Skeletal muscle satellite cell (primary cell): ENCODE results near the gene HSD17B1. TPM values are rescaled to one million over a fixed set of nuclear protein-coding genes. Genes with fewer than 3 reads are reported as not detected.
"Not testable (repeated sequence)": the region's sequence is repeated elsewhere in the genome, so short reads cannot be mapped to it uniquely, and the experiment has no call there.

Experiments used
- H3K27me3 ChIP-seq: 2 replicates; pipeline ENCODE4 v1.7.0; 2013; ENCODE audit warnings: low read length; ENCODE audit not compliant: control insufficient read depth, insufficient read depth
- H3K36me3 ChIP-seq: 2 replicates; pipeline ENCODE4 v1.7.0; 2013; ENCODE audit warnings: mild to moderate bottlenecking, control low read depth, low read length; ENCODE audit not compliant: insufficient read depth
- H3K4me1 ChIP-seq: 2 replicates; pipeline ENCODE4 v1.7.0; 2013; ENCODE audit warnings: low read length; ENCODE audit not compliant: control insufficient read depth, insufficient read depth
- H3K4me2 ChIP-seq: 2 replicates; pipeline ENCODE4 v1.7.0; 2013; ENCODE audit warnings: mild to moderate bottlenecking, low read length
- H3K4me3 ChIP-seq: 2 replicates; pipeline ENCODE4 v1.7.0; 2013; ENCODE audit warnings: low read length
- H3K9ac ChIP-seq: 2 replicates; pipeline ENCODE4 v1.7.0; 2013; ENCODE audit warnings: mild to moderate bottlenecking, low read depth, low read length, moderate library complexity
- H3K9me3 ChIP-seq: replicated peaks from 2 replicates; pipeline ENCODE4 v1.7.0; 2013; ENCODE audit warnings: mild to moderate bottlenecking, control low read depth, low read length
- total RNA-seq: library from RNA; depleted of rRNA; stranded (reverse); fragments of >200 nt; gene quantifications from 2 replicates; pipeline ENCODE4 v1.2.3, GENCODE V29; 2012; rRNA removed

Gene HSD17B1
- total RNA-seq, result 5.8 and 6.1 TPM in 2 replicates

DNA sequence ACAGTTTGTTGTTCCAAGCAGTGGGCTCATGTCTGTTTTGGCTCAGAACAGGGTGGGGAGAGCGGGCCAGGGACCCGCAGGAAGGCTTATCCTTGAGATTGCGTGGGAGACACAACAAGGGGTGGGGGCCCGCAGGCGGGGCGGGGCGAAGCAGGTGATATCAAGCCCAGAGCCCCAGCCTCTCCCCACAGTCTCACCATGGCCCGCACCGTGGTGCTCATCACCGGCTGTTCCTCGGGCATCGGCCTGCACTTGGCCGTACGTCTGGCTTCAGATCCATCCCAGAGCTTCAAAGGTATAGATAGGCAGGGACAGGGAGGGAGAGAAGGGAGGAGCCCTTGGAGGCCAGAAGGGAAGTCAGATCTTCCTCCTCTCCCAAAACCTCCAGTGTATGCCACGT, at the start of gene HSD17B1:
HSD17B1 (plus strand) TSS at position 188 of the 400 bp plus-strand sequence; CDS start at position 199, 11 bp downstream.
- peak within 1 kb of the TSS; percentile 92 for H3K4me3 ChIP-seq
- peak within 1 kb of the TSS; percentile 95 for H3K4me2 ChIP-seq
- H3K9me3 ChIP-seq, H3K36me3 ChIP-seq, H3K27me3 ChIP-seq: not testable (repeated sequence)
- H3K4me1 ChIP-seq, result peaks cover 17% of the 10 kb centered on the region
- H3K9ac ChIP-seq, result peak within 1 kb of the TSS; percentile 91

- no peaks in the 10 kb centered on the region for H3K27me3 ChIP-seq
- no peaks in the 10 kb centered on the region for H3K4me1 ChIP-seq
- peaks cover 60% of the 10 kb centered on the region for H3K36me3 ChIP-seq
- no peak overlapping the region for H3K4me3 ChIP-seq
- H3K9ac ChIP-seq, result no peak overlapping the region
- no peaks in the 10 kb centered on the region for H3K9me3 ChIP-seq
- H3K4me2 ChIP-seq, result no peak overlapping the region
These were observed 49.8 kb upstream of the HSD17B1 start for GRCh38 chr17:42502926-42503325.

DNA sequence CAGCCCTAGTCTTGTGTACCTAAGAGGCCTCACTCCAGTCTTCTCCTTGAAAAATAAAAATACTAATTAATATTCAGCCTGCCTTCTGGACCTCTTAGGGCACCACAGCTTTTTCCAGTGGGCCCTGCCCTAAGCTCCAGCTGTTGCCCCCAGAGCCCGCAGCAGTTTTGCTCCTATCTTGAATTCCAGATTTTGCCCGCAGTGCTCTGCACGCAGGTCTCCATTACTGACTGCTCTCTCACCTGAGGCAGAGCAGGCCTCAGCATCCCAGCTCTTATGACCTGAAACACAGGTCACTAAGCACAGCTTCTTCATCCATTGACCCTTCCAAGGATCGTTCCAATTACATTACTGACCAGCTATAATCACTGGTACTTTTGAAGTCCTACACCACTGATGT, 45.1 kb upstream of the HSD17B1 start:
- Histone ChIP-seq H3K27me3 (no peaks in the 10 kb centered on the region), H3K36me3 (peaks cover 65% of the 10 kb centered on the region), H3K4me2 (no peak overlapping the region), H3K9ac (no peak overlapping the region), H3K4me3 (no peak overlapping the region), H3K9me3 (no peaks in the 10 kb centered on the region), H3K4me1 (no peaks in the 10 kb centered on the region)

DNA sequence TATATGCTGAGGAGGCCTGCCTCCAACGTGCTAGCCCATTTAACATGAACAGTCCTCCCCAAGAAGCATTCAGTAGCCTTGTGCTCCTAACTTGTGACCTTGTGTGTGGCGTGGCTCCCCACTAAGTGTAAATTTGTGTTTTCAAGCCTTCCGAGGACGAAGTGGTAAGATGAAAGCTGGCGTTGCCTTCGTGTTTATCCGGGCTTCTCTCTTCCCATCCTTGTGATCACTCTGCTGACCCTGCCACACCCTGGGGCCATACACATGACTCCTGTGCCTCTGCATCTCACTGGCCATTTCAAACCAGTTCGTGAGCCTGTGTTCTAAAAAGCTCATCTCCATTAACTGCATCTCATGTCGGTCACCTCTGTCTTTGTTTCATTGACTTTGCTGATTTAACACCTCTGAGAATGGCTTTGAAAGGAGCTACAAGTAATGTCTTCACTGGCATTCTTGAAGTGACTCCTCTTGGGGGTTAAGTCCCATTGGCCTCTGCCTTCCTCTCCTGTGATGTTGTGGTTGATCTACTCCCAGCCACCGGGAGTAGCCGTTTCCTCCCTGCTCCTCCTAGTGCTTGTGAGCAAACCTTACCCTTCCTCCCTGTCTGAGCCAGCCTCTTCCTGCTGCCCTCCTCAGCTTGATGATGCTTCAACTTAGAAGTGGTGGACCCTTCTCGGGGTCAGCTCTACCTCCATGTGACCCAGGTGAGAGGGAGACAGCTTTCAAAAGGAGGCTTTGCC, 44.1 kb upstream of the HSD17B1 start:
- no peak overlapping the region for H3K4me2 ChIP-seq
- no peaks in the 10 kb centered on the region for H3K27me3 ChIP-seq
- H3K4me3 ChIP-seq, result no peak overlapping the region
- H3K36me3 ChIP-seq, result peaks cover 56% of the 10 kb centered on the region
- no peak overlapping the region for H3K9ac ChIP-seq
- no peaks in the 10 kb centered on the region for H3K9me3 ChIP-seq
- no peaks in the 10 kb centered on the region for H3K4me1 ChIP-seq

DNA sequence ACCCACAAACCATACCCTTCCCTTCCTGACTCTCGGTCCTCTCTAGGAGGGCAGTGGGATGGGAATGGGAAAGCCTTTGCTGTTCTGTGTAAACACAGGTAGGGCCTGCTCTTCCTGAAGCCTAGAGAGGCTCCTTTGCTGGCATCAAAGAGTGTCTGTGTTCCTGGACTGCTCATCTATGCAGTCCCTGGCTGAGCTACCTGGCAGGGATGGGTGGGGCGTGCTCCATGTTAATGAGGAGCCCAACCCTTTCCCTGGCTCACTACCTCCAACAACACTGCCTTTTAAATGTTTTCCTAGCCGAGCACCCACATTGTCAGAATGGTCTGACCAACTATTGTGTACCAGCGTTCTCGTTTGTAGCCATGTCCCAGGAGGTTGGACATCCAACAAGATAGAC, 43.3 kb upstream of the HSD17B1 start:
- H3K4me1 ChIP-seq, result no peaks in the 10 kb centered on the region
- H3K4me3 ChIP-seq, result no peak overlapping the region
- no peaks in the 10 kb centered on the region for H3K9me3 ChIP-seq
- H3K4me2 ChIP-seq, result no peak overlapping the region
- no peak overlapping the region for H3K9ac ChIP-seq
- peaks cover 53% of the 10 kb centered on the region for H3K36me3 ChIP-seq
- H3K27me3 ChIP-seq, result no peaks in the 10 kb centered on the region

GRCh38 chr17:42509841-42510240, 42.9 kb upstream of the HSD17B1 start:
- no peak overlapping the region for H3K4me3 ChIP-seq
- no peak overlapping the region for H3K4me2 ChIP-seq
- no peaks in the 10 kb centered on the region for H3K27me3 ChIP-seq
- no peaks in the 10 kb centered on the region for H3K9me3 ChIP-seq
- H3K36me3 ChIP-seq, result peaks cover 53% of the 10 kb centered on the region
- no peaks in the 10 kb centered on the region for H3K4me1 ChIP-seq
- H3K9ac ChIP-seq, result no peak overlapping the region

DNA sequence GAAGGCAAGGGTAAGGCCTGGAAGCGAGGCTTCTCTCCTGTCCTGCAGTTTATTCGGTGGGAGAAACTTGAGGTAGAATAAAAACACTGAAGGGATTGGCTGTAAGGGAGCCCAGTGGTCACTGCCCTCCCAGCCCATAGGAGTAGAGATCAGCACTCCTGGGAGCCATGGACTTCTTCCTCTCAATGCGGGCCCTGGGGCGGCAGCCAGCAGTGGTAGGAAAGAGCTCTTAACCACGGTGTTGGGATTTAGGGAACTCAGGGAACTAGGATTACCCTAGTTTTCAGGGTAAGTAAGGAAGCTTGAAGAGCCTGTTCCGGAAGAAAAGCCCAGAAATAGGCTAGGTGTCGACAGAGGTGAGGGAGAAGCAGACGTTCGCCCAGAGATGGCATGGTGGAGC, 40.5 kb upstream of the HSD17B1 start:
- Histone ChIP-seq H3K9me3 (no peaks in the 10 kb centered on the region), H3K4me3 (no peak overlapping the region), H3K36me3 (peaks cover 48% of the 10 kb centered on the region), H3K4me2 (no peak overlapping the region), H3K9ac (no peak overlapping the region), H3K4me1 (peaks cover 2% of the 10 kb centered on the region), H3K27me3 (no peaks in the 10 kb centered on the region)

DNA sequence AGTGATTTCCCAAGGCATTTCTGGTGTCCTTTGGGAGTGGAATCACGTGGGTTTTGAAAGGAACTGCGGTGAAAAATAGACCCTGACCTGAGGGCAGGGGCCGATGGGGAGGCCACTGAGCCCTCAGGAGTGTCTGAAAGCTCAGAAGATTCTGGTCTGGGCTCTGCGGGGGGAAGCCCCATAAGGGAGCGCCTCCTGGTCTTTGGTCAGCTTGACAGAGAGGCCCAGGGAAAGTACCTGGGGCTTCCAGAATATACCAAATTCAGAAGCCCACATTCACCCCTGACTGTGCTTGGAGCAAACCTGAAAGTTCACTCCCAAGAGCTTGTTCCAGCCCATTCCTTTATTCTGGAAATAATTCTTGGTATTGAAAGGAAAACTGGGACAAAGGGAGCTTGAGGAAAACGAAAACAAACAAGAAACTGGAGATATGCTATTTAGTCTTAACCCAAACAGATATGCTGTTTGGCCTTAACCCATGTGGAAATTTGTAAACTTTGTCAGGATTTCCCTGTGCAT, 39.9 kb upstream of the HSD17B1 start:
- Histone ChIP-seq H3K9ac (no peak overlapping the region), H3K4me3 (no peak overlapping the region), H3K27me3 (no peaks in the 10 kb centered on the region), H3K4me2 (no peak overlapping the region), H3K36me3 (peaks cover 43% of the 10 kb centered on the region), H3K4me1 (peaks cover 7% of the 10 kb centered on the region), H3K9me3 (no peaks in the 10 kb centered on the region)

GRCh38 chr17:42513686-42514085, 39.0 kb upstream of the HSD17B1 start:
- peaks cover 34% of the 10 kb centered on the region for H3K36me3 ChIP-seq

GRCh38 chr17:42514279-42514678, 38.4 kb upstream of the HSD17B1 start:
- Histone ChIP-seq H3K9ac (no peak overlapping the region), H3K9me3 (no peaks in the 10 kb centered on the region), H3K4me3 (no peak overlapping the region), H3K27me3 (no peaks in the 10 kb centered on the region), H3K4me1 (peaks cover 22% of the 10 kb centered on the region), H3K36me3 (peaks cover 28% of the 10 kb centered on the region), H3K4me2 (no peak overlapping the region)

More at GRCh38 chr17:42513686-42514085, 39.0 kb upstream of the HSD17B1 start:
- Histone ChIP-seq H3K4me3 (no peak overlapping the region), H3K9ac (no peak overlapping the region), H3K4me1 (peaks cover 16% of the 10 kb centered on the region), H3K27me3 (no peaks in the 10 kb centered on the region), H3K9me3 (no peaks in the 10 kb centered on the region), H3K4me2 (no peak overlapping the region)

- Histone ChIP-seq H3K4me2 (no peak overlapping the region), H3K36me3 (peaks cover 22% of the 10 kb centered on the region), H3K9ac (no peak overlapping the region), H3K9me3 (no peaks in the 10 kb centered on the region), H3K27me3 (no peaks in the 10 kb centered on the region), H3K4me1 (peaks cover 28% of the 10 kb centered on the region), H3K4me3 (no peak overlapping the region)
These were observed 37.9 kb upstream of the HSD17B1 start for GRCh38 chr17:42514867-42515266.

DNA sequence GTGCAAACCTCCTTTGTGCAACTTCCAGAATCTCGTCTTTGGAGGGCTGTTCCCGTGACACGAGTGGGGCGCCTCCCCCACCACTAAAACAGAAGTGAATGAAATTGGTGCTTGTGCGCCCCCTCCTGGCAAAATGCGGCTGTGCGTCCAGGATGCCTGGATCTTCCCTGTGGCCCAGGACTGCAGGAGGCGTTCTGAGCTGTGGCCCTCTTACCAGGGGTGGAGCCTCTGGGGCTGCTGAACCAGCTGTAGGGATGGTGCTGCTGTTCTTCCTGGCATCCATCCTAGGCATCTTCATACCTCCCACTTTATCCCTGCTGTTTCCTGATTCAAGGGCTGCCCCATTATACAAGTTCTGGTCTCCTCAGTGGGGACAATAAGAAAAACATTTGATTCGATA, 35.2 kb upstream of the HSD17B1 start:
- Histone ChIP-seq H3K27me3 (no peaks in the 10 kb centered on the region), H3K9ac (peak overlapping the region; percentile 77), H3K36me3 (peaks cover 17% of the 10 kb centered on the region), H3K9me3 (no peaks in the 10 kb centered on the region), H3K4me1 (peaks cover 54% of the 10 kb centered on the region), H3K4me3 (no peak overlapping the region), H3K4me2 (peak overlapping the region; percentile 72)
